HEK293T (cell line): ENCODE measurements around the gene CORO2A.

Experiments used
- CTBP1 ChIP-seq: fragments of 450-650 bp; IDR thresholded peaks from 2 replicates; pipeline ENCODE4 v1.6.1; 2016; ENCODE audit warnings: borderline replicate concordance
- TARDBP ChIP-seq: fragments of 450-650 bp; IDR thresholded peaks from 2 replicates; pipeline ENCODE4 v1.6.1; 2016

GRCh38 chr9:98157372-98157771 lies 35.1 kb downstream of the CORO2A start:
- no peak for TF ChIP-seq TARDBP
- TF ChIP-seq CTBP1: no peak
